HEK293T (cell line): ENCODE data around the gene VIT.
"Not testable (repeated sequence)": the region's sequence is repeated elsewhere in the genome, so short reads cannot be mapped to it uniquely, and the experiment has no call there.

Experiments used
- CTCF ChIA-PET: fragments of 350-600 bp; formaldehyde crosslinking; extraction: SDS; loops from one replicate; lab custom pipeline; 2021; ENCODE audit warnings: antibody characterized with exemption, inconsistent platforms; lab: Yijun Ruan, JAX
- POLR2A ChIA-PET: fragments of 350-600 bp; formaldehyde crosslinking; extraction: SDS; loops from one replicate; lab custom pipeline; 2020; ENCODE audit warnings: antibody characterized with exemption, inconsistent platforms; lab: Yijun Ruan, JAX
- DNase-seq: peaks from one replicate; pipeline ENCODE4 v3.0.0; 2012; ENCODE audit warnings: mixed read lengths; ENCODE audit errors: extremely low spot score
- ARNT ChIP-seq: fragments of 450-650 bp; IDR thresholded peaks from 2 replicates; pipeline ENCODE4 v1.6.1; 2017; ENCODE audit warnings: mild to moderate bottlenecking
- BHLHE40 ChIP-seq: fragments of 450-650 bp; IDR thresholded peaks from 2 replicates; pipeline ENCODE4 v1.6.1; 2016; ENCODE audit warnings: mild to moderate bottlenecking, moderate library complexity, borderline replicate concordance
- CTBP1 ChIP-seq: fragments of 450-650 bp; IDR thresholded peaks from 2 replicates; pipeline ENCODE4 v1.6.1; 2016; ENCODE audit warnings: borderline replicate concordance
- ELF4 ChIP-seq: fragments of 450-650 bp; IDR thresholded peaks from 2 replicates; pipeline ENCODE4 v1.6.1; 2017; ENCODE audit warnings: antibody characterized with exemption
- FOXA1 ChIP-seq: fragments of 450-650 bp; IDR thresholded peaks from 2 replicates; pipeline ENCODE4 v1.6.1; 2016; ENCODE audit warnings: mild to moderate bottlenecking
- FOXK2 ChIP-seq: fragments of 450-650 bp; IDR thresholded peaks from 2 replicates; pipeline ENCODE4 v1.6.1; 2016; ENCODE audit warnings: mild to moderate bottlenecking
- FOXM1 ChIP-seq: fragments of 450-650 bp; IDR thresholded peaks from 2 replicates; pipeline ENCODE4 v1.6.1; 2017; ENCODE audit warnings: mild to moderate bottlenecking, borderline replicate concordance
- HDGF ChIP-seq: fragments of 450-650 bp; IDR thresholded peaks from 2 replicates; pipeline ENCODE4 v1.6.1; 2017; ENCODE audit warnings: antibody characterized with exemption, borderline replicate concordance
- L3MBTL2 ChIP-seq: fragments of 450-650 bp; conservative IDR thresholded peaks from 2 replicates; pipeline ENCODE4 v1.6.1; 2016; ENCODE audit warnings: mild to moderate bottlenecking
- LEF1 ChIP-seq: fragments of 450-650 bp; IDR thresholded peaks from 2 replicates; pipeline ENCODE4 v1.6.1; 2017; ENCODE audit warnings: mild to moderate bottlenecking, borderline replicate concordance
- NFRKB ChIP-seq: fragments of 450-650 bp; IDR thresholded peaks from 2 replicates; pipeline ENCODE4 v1.6.1; 2016; ENCODE audit warnings: mild to moderate bottlenecking, moderate library complexity
- PKNOX1 ChIP-seq: fragments of 450-650 bp; IDR thresholded peaks from 2 replicates; pipeline ENCODE4 v1.6.1; 2016
- SP1 ChIP-seq: fragments of 450-650 bp; IDR thresholded peaks from 2 replicates; pipeline ENCODE4 v1.6.1; 2017
- SUZ12 ChIP-seq: fragments of 450-650 bp; IDR thresholded peaks from 2 replicates; pipeline ENCODE4 v1.6.1; 2016; ENCODE audit warnings: mild to moderate bottlenecking
- TARDBP ChIP-seq: fragments of 450-650 bp; IDR thresholded peaks from 2 replicates; pipeline ENCODE4 v1.6.1; 2016
- ZNF384 ChIP-seq: fragments of 450-650 bp; IDR thresholded peaks from 2 replicates; pipeline ENCODE4 v1.6.1; 2016

The VIT gene

GRCh38 chr2:36819095-36819711 is 122.7 kb downstream of the VIT start:
- DNase-seq, result no peak
- ChIA-PET POLR2A (no interaction called here), CTCF (no interaction called here)
- TF ChIP-seq LEF1 (no peak), L3MBTL2 (no peak), TARDBP (no peak), FOXA1 (no peak), SP1 (no peak)

GRCh38 chr2:36820942-36821605 is 124.6 kb downstream of the VIT start:
- POLR2A ChIA-PET, result no interaction called here
- TF ChIP-seq SP1, result no peak
- no peak for TF ChIP-seq FOXK2
- TF ChIP-seq LEF1, result no peak
- no peak for TF ChIP-seq FOXM1
- TF ChIP-seq SUZ12, result no peak
- TF ChIP-seq ARNT, result no peak
- TF ChIP-seq TARDBP, result no peak
- DNase-seq, result no peak
- CTCF ChIA-PET, result no interaction called here

- CTCF ChIA-PET, result no interaction called here
- no peak for DNase-seq
- TF ChIP-seq FOXM1, result no peak
- TF ChIP-seq ZNF384, result no peak
- no peak for TF ChIP-seq SUZ12
- TF ChIP-seq ARNT, result no peak
- TF ChIP-seq ELF4, result no peak
- POLR2A ChIA-PET, result no interaction called here
Measured at GRCh38 chr2:36823862-36824261, 127.4 kb downstream of the VIT start.

- no peak for DNase-seq
- ChIA-PET POLR2A (no interaction called here), CTCF (no interaction called here)
- no peak for TF ChIP-seq SP1
- no peak for TF ChIP-seq CTBP1
- no peak for TF ChIP-seq HDGF
- TF ChIP-seq NFRKB, result no peak
- no peak for TF ChIP-seq PKNOX1
- no peak for TF ChIP-seq L3MBTL2
- TF ChIP-seq ARNT, result no peak
- no peak for TF ChIP-seq FOXK2
- no peak for TF ChIP-seq LEF1
- no peak for TF ChIP-seq SUZ12
- TF ChIP-seq ELF4, result no peak
- TF ChIP-seq TARDBP, result no peak
- TF ChIP-seq BHLHE40, result no peak
- no peak for TF ChIP-seq ZNF384
- TF ChIP-seq FOXA1, result no peak
- no peak for TF ChIP-seq FOXM1
Measured at GRCh38 chr2:36824273-36824672, 127.8 kb downstream of the VIT start.

GRCh38 chr2:36824683-36825082 is 128.2 kb downstream of the VIT start:
- DNase-seq, POLR2A ChIA-PET, CTCF ChIA-PET: not testable (repeated sequence)

GRCh38 chr2:36831185-36831584 is 134.7 kb downstream of the VIT start:
- no peak for DNase-seq
- POLR2A ChIA-PET, result no interaction called here
- CTCF ChIA-PET, result no interaction called here
- TF ChIP-seq HDGF, result no peak
- TF ChIP-seq FOXK2, result no peak
- no peak for TF ChIP-seq ARNT

GRCh38 chr2:36834203-36834602 is 137.7 kb downstream of the VIT start:
- TF ChIP-seq TARDBP (no peak), SP1 (no peak), PKNOX1 (no peak), L3MBTL2 (no peak), ZNF384 (no peak), HDGF (no peak)
- POLR2A ChIA-PET, result no interaction called here
- DNase-seq, result no peak
- CTCF ChIA-PET, result no interaction called here

- no peak for TF ChIP-seq BHLHE40
- TF ChIP-seq ZNF384, result no peak
- TF ChIP-seq NFRKB, result no peak
- TF ChIP-seq PKNOX1, result no peak
- no peak for TF ChIP-seq FOXM1
- no peak for TF ChIP-seq L3MBTL2
- TF ChIP-seq LEF1, result no peak
- no peak for TF ChIP-seq SP1
- no peak for TF ChIP-seq ARNT
- no peak for DNase-seq
- CTCF ChIA-PET, result no interaction called here
- POLR2A ChIA-PET, result no interaction called here
Measured at GRCh38 chr2:36834731-36835524, 138.4 kb downstream of the VIT start.
